HPDE6-E6E7 (cell line): Measurements from ENCODE around the gene KCTD3.

Source experiments
- DNase-seq: peaks from one replicate; pipeline ENCODE4 v3.0.0; 2011; ENCODE audit warnings: missing footprints; ENCODE audit errors: extremely low spot score

Gene KCTD3

DNA sequence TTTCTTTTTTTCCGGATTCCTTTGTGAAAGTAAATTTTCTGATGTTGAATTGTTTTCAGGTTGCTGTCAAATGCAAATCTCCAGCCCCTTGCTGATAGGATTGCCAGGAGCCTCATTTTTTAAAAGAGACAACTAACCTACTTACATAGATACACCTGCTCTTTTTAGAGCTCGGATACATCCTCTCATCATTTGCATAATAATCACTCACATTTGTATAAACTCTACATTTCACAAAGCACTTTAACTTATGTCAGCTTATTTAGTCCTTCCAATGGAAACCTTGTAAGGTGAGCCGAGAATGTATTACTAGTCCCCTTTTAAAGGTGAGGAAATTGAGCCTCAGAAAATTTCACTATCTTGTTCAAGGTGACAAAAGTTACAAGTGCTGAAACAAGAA, 84.8 kb downstream of the KCTD3 start:
- DNase-seq, result no peak

DNA sequence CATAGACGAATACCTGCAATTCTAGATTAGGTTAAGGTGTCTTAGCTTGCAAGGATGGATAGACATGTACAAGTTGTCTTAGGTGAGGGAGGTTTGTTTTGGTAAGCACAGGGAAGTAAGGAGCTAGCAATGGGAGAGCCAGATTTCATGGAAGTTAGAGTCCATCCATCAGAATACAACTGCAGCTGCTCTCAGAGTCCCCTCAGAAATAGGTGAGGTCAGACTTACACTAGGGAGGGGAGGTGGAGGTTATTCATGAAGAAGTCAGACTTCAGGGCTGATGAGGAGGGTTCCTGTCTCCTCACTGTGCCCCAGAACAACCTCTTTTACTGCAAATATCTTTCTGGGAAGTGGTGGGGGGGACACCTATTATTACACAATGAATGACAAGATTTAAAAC, 85.3 kb downstream of the KCTD3 start:
- no peak for DNase-seq

DNA sequence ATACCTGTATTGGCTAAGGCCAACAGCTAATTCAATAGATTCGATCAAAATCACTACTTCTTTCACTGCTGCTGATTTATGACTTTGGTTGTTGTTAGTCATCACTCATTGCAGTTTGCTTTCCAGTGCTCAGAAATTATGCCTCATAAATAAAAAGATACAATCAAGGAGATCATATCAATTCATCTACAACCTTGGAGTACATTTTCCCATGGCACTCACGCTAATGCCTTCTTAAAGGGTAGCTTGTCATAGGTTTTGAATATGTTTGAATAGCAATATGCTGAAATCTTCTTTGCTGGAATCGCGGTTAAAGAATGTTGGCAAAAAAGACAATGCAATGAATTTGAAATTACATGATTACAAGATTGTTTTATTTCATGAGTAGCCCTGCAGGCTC, 89.9 kb downstream of the KCTD3 start:
- no peak for DNase-seq

DNA sequence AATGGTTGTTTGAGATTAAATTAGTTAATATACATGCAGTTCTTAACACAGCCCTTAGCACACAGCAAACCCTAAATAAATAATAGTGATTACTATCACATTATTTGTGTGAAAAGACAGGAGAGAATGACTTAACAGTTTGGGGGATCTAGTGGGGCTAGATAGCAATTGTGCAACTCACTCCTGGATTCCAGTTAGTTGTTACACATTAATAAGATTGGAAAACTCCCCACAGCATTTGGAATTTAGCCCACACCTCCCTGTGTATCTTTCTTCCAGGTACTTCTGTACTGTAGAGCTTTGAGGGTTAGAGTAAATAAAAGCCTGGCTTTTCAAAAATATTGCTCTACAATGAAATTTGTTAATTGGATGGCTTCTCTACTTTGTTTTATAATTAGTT, 93.2 kb downstream of the KCTD3 start:
- DNase-seq, result no peak

DNA sequence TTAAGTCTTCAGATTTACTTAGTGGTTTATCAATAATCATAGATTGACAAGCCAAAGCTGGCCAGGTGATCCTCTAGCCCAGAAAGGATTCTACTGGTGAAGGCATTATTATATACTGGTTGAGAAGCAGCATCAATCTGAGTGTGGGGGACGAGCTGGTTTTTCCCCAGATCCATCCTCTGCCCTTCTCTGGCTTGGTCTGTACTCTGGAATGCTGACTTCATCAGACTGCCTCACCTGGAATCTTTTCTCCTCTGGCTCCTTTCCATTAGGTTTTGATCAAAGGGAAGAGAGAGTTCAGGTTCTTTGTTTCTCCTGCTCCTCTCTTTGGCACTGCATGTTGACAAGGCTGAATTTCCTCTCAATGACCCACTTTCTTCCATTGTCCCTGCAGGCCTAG, 93.9 kb downstream of the KCTD3 start:
- no peak for DNase-seq

DNA sequence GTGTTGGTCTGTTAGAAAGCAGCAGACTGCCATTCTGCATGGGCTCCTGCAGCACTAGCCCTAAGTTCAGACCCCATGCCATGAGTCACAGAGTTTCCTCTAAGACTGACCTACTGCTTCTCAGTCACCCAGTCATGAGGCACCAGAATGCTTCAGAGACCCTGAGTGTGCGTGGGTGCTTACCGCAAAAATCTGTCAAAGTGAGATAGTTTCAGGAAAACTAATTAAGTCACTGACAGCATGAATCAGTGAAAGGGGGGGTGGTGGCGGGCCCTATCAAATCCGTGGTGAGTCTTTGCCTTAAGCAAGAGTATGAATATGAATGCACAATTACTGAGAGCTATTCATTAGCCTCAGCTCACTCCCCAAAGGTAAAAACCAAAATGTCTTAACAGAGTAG, 98.1 kb downstream of the KCTD3 start:
- no peak for DNase-seq

DNA sequence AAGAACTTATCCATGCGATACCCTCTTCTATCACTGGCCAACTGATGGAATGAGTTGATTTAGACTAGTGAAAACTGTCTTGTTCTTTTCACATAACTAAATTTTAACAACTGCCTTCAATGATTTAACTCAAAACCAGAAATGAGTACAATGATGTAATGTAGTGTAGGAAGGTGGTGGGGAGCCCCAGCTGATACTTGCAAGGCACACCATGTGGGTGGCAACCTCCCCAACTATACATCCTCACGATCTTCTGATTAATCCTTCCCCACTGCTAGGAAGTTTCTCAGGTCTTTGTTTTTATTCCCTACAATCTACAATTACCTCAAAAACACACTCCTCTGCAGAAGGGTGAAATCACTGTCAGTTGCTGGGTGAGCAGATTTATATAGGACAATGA, 100.7 kb downstream of the KCTD3 start:
- DNase-seq, result no peak

DNA sequence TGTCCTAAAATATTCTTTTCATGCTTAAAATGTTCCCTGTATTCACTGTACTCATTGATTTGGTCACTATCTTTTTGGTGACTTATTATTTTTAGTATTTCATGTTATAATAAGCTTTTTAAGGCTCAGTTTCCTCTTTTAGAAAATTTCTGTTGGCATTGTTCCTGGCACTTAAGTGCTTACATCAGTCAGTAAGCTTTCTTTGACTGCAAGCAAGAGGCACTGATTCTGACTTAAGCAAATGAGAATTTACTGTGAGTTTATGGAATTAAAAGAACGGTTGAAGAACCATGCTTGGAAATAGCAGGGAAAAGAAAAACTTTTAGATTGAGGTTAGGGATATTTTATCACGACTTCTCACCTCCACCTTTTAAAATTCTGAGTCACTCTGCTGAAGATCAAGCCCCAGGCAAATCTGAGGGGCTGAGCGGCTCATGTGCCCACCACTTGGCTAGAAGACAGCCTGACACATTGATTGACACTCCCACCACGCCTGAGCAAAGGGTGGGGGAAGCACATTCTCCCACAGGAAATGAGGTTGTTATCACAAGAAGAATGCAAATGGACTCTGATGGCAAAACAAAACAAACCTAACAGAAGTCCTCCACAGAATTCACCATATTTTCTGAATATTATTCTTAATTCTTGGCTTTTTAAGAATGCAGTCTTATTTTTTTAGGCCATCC, 102.8 kb downstream of the KCTD3 start:
- no peak for DNase-seq
